ENCODE results near the gene TERF2IP.

GRCh38 chr16:75667503-75667902, 19.9 kb downstream of the TERF2IP start:
- TF ChIP-seq POLR2AphosphoS5 (IDR thresholded peaks at IDR 0.05; ENCODE audit: low read depth, low read length) (no peak), POLR2A (IDR thresholded peaks at IDR 0.05; ENCODE audit: low read depth, low read length) (no peak)

Measured in GM12892 (cell line).